B cell (primary cell): ENCODE measurements around the gene MTCL1.

ENCODE experiments used
- CTCF ChIP-seq: fragments of 200-600 bp; IDR thresholded peaks from one replicate; pipeline ENCODE4 v1.8.0; 2022; ENCODE audit warnings: antibody characterized with exemption, mild to moderate bottlenecking
- EZH2 ChIP-seq: IDR thresholded peaks from 2 replicates; pipeline ENCODE4 v1.6.1; 2012; ENCODE audit warnings: borderline replicate concordance, low read depth, mild to moderate bottlenecking, moderate library complexity, low read length; ENCODE audit not compliant: insufficient read depth, poor library complexity, severe bottlenecking

GRCh38 chr18:8820396-8821082 is 115.2 kb downstream of the MTCL1 start:
- TF ChIP-seq CTCF (no peak), EZH2 (no peak)
